OCI-LY3 (cell line): ENCODE results near the gene LYSMD2.

Experiments
- H2AFZ ChIP-seq: fragments of 200-600, 300-600 bp; shearing (Covaris generic); 2 replicates; pipeline ENCODE4 v1.6.0; 2014; ENCODE audit warnings: antibody characterized with exemption, low read depth, low read length
- H3K27ac ChIP-seq: fragments of 200-600, 300-600 bp; sonication (generic); 2 replicates; pipeline ENCODE4 v1.5.1; 2014; ENCODE audit warnings: mild to moderate bottlenecking, low read length, moderate library complexity, mixed read lengths
- H3K27me3 ChIP-seq: fragments of 200-600, 300-600 bp; sonication (generic); 2 replicates; pipeline ENCODE4 v1.6.1; 2014; ENCODE audit warnings: low read depth, low read length, mixed read lengths
- H3K36me3 ChIP-seq: fragments of 200-600, 300-600 bp; sonication (generic); replicated peaks from 2 replicates; pipeline ENCODE3; 2014; ENCODE audit warnings: low read depth, low read length, mixed read lengths
- H3K4me1 ChIP-seq: fragments of 300-600, 200-600 bp; sonication (generic); 2 replicates; pipeline ENCODE4 v1.6.1; 2014; ENCODE audit warnings: low read length, mixed read lengths
- H3K4me2 ChIP-seq: fragments of 200-600, 300-600 bp; sonication (generic); 2 replicates; pipeline ENCODE4 v1.6.1; 2014; ENCODE audit warnings: low read length, mixed read lengths
- H3K4me3 ChIP-seq: fragments of 300-600, 200-600 bp; sonication (generic); 2 replicates; pipeline ENCODE4 v1.5.1; 2014; ENCODE audit warnings: antibody characterized with exemption, mild to moderate bottlenecking, low read length, moderate library complexity
- H3K79me2 ChIP-seq: fragments of 300-600, 200-600 bp; shearing (Covaris generic); 2 replicates; pipeline ENCODE4 v1.6.1; 2014; ENCODE audit warnings: mild to moderate bottlenecking, low read length, mixed read lengths
- H3K9ac ChIP-seq: fragments of 300-600, 200-600 bp; shearing (Covaris generic); 2 replicates; pipeline ENCODE4 v1.6.0; 2014; ENCODE audit warnings: mild to moderate bottlenecking, low read length, moderate library complexity
- H3K9me3 ChIP-seq: fragments of 200-600, 300-600 bp; shearing (Covaris generic); 2 replicates; pipeline ENCODE4 v1.6.1; 2014; ENCODE audit warnings: low read length, mixed read lengths; ENCODE audit not compliant: insufficient read depth
- H4K20me1 ChIP-seq: fragments of 200-600, 300-600 bp; sonication (generic); 2 replicates; pipeline ENCODE4 v1.6.1; 2016; ENCODE audit warnings: low read length, mixed read lengths; ENCODE audit not compliant: insufficient read depth
- EZH2phosphoT487 ChIP-seq: fragments of 200-600 bp; shearing (Covaris generic); IDR thresholded peaks from 2 replicates; pipeline ENCODE4 v1.6.1; 2018; ENCODE audit warnings: antibody characterized with exemption, mixed run types, low read depth
- TF ChIP-seq, protein P1 (sequence below): fragments of 200-600, 300-600 bp; sonication (generic); IDR thresholded peaks from 2 replicates; pipeline ENCODE4 v1.5.1; 2014; ENCODE audit warnings: antibody characterized with exemption, low read length, low read depth

Gene LYSMD2

DNA sequence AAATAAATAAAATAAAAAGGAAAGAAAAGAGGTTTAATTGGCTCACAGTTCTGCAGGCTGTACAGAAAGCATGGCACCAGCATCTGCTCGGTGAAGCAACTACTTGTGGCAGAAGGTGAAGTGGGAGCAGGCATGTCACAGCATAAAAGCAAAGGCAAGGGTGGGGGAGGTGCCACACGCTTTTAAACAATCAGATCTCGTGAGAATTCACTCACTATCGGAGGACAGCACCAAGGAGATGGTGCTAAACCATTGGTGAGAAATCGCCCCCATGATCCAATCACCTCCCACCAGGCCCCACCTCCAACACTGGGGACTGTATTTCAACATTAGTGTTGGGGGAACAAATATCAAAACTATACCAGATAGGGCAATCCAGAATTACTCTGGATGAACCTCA lies 40.9 kb downstream of the LYSMD2 start:
- Histone ChIP-seq H4K20me1 (no peaks in the 10 kb centered on the region), H3K79me2 (no peaks in the 10 kb centered on the region), H3K36me3 (no peaks in the 10 kb centered on the region), H3K9ac (no peak overlapping the region), H3K27ac (no peak overlapping the region), H3K4me1 (peaks cover 10% of the 10 kb centered on the region), H3K9me3 (no peaks in the 10 kb centered on the region), H3K4me3 (no peak overlapping the region), H3K4me2 (no peak overlapping the region), H2AFZ (no peak overlapping the region), H3K27me3 (no peaks in the 10 kb centered on the region)
- TF ChIP-seq, protein P1, sequence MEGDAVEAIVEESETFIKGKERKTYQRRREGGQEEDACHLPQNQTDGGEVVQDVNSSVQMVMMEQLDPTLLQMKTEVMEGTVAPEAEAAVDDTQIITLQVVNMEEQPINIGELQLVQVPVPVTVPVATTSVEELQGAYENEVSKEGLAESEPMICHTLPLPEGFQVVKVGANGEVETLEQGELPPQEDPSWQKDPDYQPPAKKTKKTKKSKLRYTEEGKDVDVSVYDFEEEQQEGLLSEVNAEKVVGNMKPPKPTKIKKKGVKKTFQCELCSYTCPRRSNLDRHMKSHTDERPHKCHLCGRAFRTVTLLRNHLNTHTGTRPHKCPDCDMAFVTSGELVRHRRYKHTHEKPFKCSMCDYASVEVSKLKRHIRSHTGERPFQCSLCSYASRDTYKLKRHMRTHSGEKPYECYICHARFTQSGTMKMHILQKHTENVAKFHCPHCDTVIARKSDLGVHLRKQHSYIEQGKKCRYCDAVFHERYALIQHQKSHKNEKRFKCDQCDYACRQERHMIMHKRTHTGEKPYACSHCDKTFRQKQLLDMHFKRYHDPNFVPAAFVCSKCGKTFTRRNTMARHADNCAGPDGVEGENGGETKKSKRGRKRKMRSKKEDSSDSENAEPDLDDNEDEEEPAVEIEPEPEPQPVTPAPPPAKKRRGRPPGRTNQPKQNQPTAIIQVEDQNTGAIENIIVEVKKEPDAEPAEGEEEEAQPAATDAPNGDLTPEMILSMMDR = no peak
- no peak for TF ChIP-seq EZH2phosphoT487

DNA sequence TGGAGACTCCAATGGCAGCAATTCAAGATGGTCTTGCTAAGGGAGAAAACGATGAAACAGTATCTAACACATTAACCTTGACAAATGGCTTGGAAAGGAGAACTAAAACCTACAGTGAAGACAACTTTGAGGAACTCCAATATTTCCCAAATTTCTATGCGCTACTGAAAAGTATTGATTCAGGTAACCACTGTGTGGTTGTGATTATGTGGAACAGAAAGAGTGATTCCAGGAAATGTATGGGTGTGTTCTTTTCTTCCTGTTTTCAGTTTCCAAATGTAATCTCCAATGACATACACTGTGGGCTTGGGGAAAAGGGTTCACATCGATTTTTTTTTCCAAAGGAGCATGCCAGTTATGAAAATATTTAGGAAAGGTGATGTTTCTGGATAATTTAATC lies 45.3 kb downstream of the LYSMD2 start:
- no peaks in the 10 kb centered on the region for H3K36me3 ChIP-seq
- H3K4me1 ChIP-seq = peaks cover 16% of the 10 kb centered on the region
- H2AFZ ChIP-seq = no peak overlapping the region
- H3K27me3 ChIP-seq = peaks cover 8% of the 10 kb centered on the region; the same call in 1 of the 2 replicates
- peak overlapping the region; percentile 40 for H3K4me2 ChIP-seq
- TF ChIP-seq EZH2phosphoT487 = no peak
- TF ChIP-seq, protein P1 = no peak
- H3K79me2 ChIP-seq = no peaks in the 10 kb centered on the region
- H3K4me3 ChIP-seq = no peak overlapping the region
- H3K27ac ChIP-seq = no peak overlapping the region
- no peaks in the 10 kb centered on the region for H4K20me1 ChIP-seq
- H3K9me3 ChIP-seq = no peaks in the 10 kb centered on the region
- no peak overlapping the region for H3K9ac ChIP-seq

DNA sequence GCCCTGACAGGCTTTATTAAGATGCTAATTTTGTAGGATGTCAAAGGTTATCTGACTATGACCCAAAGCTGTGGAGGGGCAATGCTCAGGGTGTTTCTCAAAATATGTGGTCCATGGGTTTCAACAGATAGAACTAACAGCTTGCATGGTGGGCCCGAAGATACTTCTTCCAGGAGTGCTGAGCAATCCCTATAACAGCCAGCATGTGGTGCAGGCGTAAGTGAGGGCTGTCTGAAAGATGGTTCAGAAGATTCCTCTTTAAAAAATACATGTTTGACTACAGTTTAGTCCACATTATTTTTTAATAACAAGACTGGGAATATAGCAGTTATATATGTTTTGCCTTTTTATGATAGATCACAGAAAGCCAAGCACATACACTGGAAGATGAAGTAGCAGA lies 48.6 kb downstream of the LYSMD2 start:
- Histone ChIP-seq H3K79me2 (no peaks in the 10 kb centered on the region), H3K4me1 (peaks cover 16% of the 10 kb centered on the region), H4K20me1 (no peaks in the 10 kb centered on the region), H3K9ac (no peak overlapping the region), H3K36me3 (no peaks in the 10 kb centered on the region), H3K4me3 (no peak overlapping the region), H3K9me3 (no peaks in the 10 kb centered on the region), H3K27ac (no peak overlapping the region), H2AFZ (no peak overlapping the region), H3K27me3 (peaks cover 18% of the 10 kb centered on the region), H3K4me2 (no peak overlapping the region)
- no peak for TF ChIP-seq EZH2phosphoT487
- TF ChIP-seq, protein P1 = peak; percentile 20

DNA sequence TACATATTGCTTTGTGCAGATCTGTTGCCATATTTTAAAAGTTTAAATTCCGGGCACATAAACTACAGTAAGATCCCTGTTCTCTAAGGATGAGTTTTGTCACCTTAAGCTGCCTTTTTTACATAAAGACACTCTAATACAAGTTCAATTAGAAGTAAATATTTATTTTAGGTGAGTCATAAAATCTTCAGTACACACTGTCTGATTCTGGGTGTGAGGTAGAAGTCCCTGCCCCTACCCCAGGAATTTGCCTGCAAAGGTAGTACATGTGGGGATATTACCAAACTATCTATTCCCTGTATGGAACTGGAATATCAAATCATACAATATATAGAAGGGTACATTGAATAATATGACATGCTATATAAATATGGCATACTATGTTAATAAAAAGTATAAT lies 49.9 kb downstream of the LYSMD2 start:
- H3K4me2 ChIP-seq = no peak overlapping the region
- peaks cover 16% of the 10 kb centered on the region for H3K4me1 ChIP-seq
- H3K4me3 ChIP-seq = no peak overlapping the region
- no peaks in the 10 kb centered on the region for H3K36me3 ChIP-seq
- H3K79me2 ChIP-seq = no peaks in the 10 kb centered on the region
- no peaks in the 10 kb centered on the region for H4K20me1 ChIP-seq
- TF ChIP-seq, protein P1 = no peak
- no peak for TF ChIP-seq EZH2phosphoT487
- H3K9ac ChIP-seq = no peak overlapping the region
- no peak overlapping the region for H2AFZ ChIP-seq
- no peak overlapping the region for H3K27ac ChIP-seq
- H3K9me3 ChIP-seq = no peaks in the 10 kb centered on the region
- peaks cover 19% of the 10 kb centered on the region for H3K27me3 ChIP-seq
